Measurements from ENCODE around the gene ANLN. TPM values are rescaled to one million over a fixed set of nuclear protein-coding genes. Genes with fewer than 3 reads are reported as not detected.
"Not testable (repeated sequence)": the region's sequence is repeated elsewhere in the genome, so short reads cannot be mapped to it uniquely, and the experiment has no call there.

Gene ANLN
- polyA plus RNA-seq, 6 donors from 2014 or later: not detected

GRCh38 chr7:36491317-36491716 lies 101.7 kb downstream of the ANLN start:
- no peak overlapping the region for H3K27ac Mint-ChIP-seq
- H3K4me1 Mint-ChIP-seq: no peaks in the 10 kb centered on the region
- no peak for DNase-seq
- ATAC-seq (ENCODE audit: low read depth in 2 of 2): no peak
- H3K27me3 Mint-ChIP-seq: peaks cover 0 to 6% (median 3%) of the 10 kb centered on the region in 3 donors
- H3K9me3 Mint-ChIP-seq: peaks cover 0 to 3% (median 0%) of the 10 kb centered on the region in 7 donors
- no peaks in the 10 kb centered on the region for H3K36me3 Mint-ChIP-seq
- H3K4me3 Mint-ChIP-seq: no peak overlapping the region

- Mint-ChIP-seq H3K9me3 (peaks cover 0 to 7% (median 0%) of the 10 kb centered on the region in 7 donors), H3K4me3 (no peak overlapping the region), H3K36me3 (no peaks in the 10 kb centered on the region), H3K4me1 (no peaks in the 10 kb centered on the region), H3K27ac (no peak overlapping the region), H3K27me3 (peaks cover 0 to 18% (median 4%) of the 10 kb centered on the region in 3 donors)
- DNase-seq (no peak), ATAC-seq (ENCODE audit: low read depth in 2 of 2) (no peak)
Observed at GRCh38 chr7:36496576-36496975, 106.9 kb downstream of the ANLN start.

GRCh38 chr7:36497176-36497575 lies 107.5 kb downstream of the ANLN start:
- H3K36me3 Mint-ChIP-seq; H3K4me1 Mint-ChIP-seq; H3K9me3 Mint-ChIP-seq; H3K27ac Mint-ChIP-seq; DNase-seq; ATAC-seq (ENCODE audit: low read depth in 2 of 2): not testable (repeated sequence)
- Mint-ChIP-seq H3K27me3 (peaks cover 0 to 18% (median 4%) of the 10 kb centered on the region in 3 donors), H3K4me3 (peak overlapping the region in 1 of 8 donors; percentile 3)

GRCh38 chr7:36497775-36498174 lies 108.1 kb downstream of the ANLN start:
- Mint-ChIP-seq H3K4me1 (no peaks in the 10 kb centered on the region), H3K9me3 (peaks cover 0 to 7% (median 0%) of the 10 kb centered on the region in 7 donors), H3K36me3 (no peaks in the 10 kb centered on the region), H3K4me3 (no peak overlapping the region), H3K27ac (no peak overlapping the region), H3K27me3 (peaks cover 0 to 18% (median 4%) of the 10 kb centered on the region in 3 donors)
- DNase-seq (no peak), ATAC-seq (ENCODE audit: low read depth in 2 of 2) (no peak)

Other genes with a start within 250 kb of the ANLN start
- gene EEPD1, start 236.6 kb upstream of the ANLN start, polyA plus RNA-seq (ENCODE audit: low read depth in 6 of 6): under 1 TPM in 3 of 6 donors, not detected in 3; 0.18 to 0.25 (median 0.20) TPM

Data from naive B cell (primary cell).